ENCODE results near the gene EARS2. TPM values are rescaled to one million over a fixed set of nuclear protein-coding genes. Genes with fewer than 3 reads are reported as not detected.

EARS2 gene
- total RNA-seq, 6 donors from 2014 or later: 11.5 to 38.8 (median 15.9) TPM

DNA sequence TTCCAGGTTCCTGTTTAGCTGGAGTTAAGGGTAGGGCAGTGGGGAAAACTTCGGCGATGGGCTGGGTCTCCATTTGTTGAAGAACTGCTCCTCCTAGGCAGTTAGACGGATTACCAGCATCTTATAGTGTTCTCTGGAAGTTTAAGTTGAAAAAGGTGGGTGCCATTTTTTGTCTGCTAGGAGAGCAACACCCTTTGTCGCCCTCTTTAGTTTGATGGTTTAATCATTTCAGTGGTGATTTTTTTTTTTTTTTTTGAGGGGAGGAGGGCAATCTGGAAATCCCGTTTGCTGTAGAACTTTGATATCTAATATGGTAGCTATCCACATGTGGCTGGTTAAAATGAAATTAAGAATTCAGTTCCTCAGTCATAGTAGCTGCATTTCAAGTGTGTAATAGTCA lies 4.4 kb upstream of the EARS2 start:
- ATAC-seq (ENCODE audit: low FRiP score in 2 of 2) (no peak), DNase-seq (no peak)
- no peak for TF ChIP-seq POLR2AphosphoS5 (IDR thresholded peaks at IDR 0.05)
- no peak for TF ChIP-seq EP300 (IDR thresholded peaks at IDR 0.05)
- TF ChIP-seq, protein P1, sequence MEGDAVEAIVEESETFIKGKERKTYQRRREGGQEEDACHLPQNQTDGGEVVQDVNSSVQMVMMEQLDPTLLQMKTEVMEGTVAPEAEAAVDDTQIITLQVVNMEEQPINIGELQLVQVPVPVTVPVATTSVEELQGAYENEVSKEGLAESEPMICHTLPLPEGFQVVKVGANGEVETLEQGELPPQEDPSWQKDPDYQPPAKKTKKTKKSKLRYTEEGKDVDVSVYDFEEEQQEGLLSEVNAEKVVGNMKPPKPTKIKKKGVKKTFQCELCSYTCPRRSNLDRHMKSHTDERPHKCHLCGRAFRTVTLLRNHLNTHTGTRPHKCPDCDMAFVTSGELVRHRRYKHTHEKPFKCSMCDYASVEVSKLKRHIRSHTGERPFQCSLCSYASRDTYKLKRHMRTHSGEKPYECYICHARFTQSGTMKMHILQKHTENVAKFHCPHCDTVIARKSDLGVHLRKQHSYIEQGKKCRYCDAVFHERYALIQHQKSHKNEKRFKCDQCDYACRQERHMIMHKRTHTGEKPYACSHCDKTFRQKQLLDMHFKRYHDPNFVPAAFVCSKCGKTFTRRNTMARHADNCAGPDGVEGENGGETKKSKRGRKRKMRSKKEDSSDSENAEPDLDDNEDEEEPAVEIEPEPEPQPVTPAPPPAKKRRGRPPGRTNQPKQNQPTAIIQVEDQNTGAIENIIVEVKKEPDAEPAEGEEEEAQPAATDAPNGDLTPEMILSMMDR (IDR thresholded peaks at IDR 0.05): no peak
- TF ChIP-seq POLR2A (IDR thresholded peaks at IDR 0.05): no peak
- Histone ChIP-seq H3K27ac (no peak overlapping the region), H3K36me3 (peaks cover 22 to 77% (median 60%) of the 10 kb centered on the region in 4 donors), H3K27me3 (no peaks in the 10 kb centered on the region), H3K9me3 (no peaks in the 10 kb centered on the region), H3K4me3 (no peak overlapping the region), H3K4me1 (peaks cover 12 to 34% (median 19%) of the 10 kb centered on the region in 4 donors)
- WGBS, 2 donors: 86 to 91% methylated on average over 5 of the region's 5 CpGs

DNA sequence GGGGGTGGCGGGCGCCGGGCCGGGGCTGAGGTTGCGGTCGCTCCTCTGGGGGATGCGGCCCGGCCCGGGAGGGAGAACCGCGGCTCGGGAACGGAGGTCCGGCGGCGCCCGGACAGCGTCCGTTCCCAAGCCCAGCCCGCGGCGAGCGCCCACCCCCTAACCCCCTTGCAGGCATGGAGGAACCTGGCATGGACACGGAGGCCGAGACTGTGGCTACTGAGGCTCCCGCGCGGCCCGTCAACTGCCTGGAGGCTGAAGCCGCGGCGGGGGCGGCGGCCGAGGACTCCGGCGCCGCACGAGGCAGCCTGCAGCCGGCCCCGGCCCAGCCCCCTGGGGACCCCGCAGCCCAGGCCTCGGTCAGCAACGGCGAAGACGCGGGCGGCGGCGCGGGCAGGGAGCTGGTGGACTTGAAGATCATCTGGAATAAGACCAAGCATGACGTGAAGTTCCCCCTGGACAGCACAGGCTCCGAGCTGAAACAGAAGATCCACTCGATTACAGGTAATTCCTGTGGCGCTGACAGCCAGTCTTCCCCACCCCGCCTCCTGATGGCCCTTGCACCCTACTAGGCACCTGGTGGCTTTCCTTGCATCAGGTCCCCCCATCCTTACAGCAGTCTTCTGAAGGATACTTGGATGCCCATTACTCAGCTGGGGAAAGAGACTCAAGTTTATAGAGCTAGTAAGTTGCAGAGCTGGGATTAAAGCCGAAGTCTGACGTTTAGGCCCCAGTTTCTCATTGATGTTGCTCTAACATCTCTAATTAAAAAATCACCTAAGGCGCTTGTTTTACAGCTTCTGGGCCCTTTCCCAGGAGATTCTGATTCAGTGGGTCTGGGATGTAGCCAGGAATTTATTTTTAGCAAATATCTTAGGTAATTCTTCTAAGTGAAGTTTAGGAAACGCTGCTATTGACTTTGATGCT lies 891 bp upstream of the EARS2 start:
- Histone ChIP-seq H3K27ac (peak overlapping the region; percentile 83 to 92 (median 88)), H3K36me3 (peaks cover 9 to 45% (median 26%) of the 10 kb centered on the region in 4 donors), H3K27me3 (no peaks in the 10 kb centered on the region), H3K9me3 (no peaks in the 10 kb centered on the region), H3K4me3 (peak overlapping the region; percentile 81 to 91 (median 84)), H3K4me1 (peaks cover 19 to 44% (median 24%) of the 10 kb centered on the region in 4 donors)
- peak; percentile 21 to 92 for DNase-seq
- 3 to 23% methylated on average over 5 to 37 of the region's 60 CpGs for whole genome bisulfite sequencing, 2 donors
- peak in 1 of 2 donors; percentile 41 for ATAC-seq (ENCODE audit: low FRiP score in 2 of 2)
- TF ChIP-seq POLR2A (IDR thresholded peaks at IDR 0.05) (peak in 1 of 4 donors; percentile 33), POLR2AphosphoS5 (IDR thresholded peaks at IDR 0.05) (no peak), EP300 (IDR thresholded peaks at IDR 0.05) (no peak)
- TF ChIP-seq, protein P1 (IDR thresholded peaks at IDR 0.05): no peak

- WGBS, 2 donors: 73 to 76% methylated on average over 3 of the region's 3 CpGs
- DNase-seq: no peak
- TF ChIP-seq POLR2AphosphoS5 (IDR thresholded peaks at IDR 0.05): no peak
- no peak for TF ChIP-seq EP300 (IDR thresholded peaks at IDR 0.05)
- TF ChIP-seq, protein P1 (IDR thresholded peaks at IDR 0.05): no peak
- no peak for TF ChIP-seq POLR2A (IDR thresholded peaks at IDR 0.05)
Measured at GRCh38 chr16:23554536-23554935, 2.6 kb downstream of the EARS2 start.

DNA sequence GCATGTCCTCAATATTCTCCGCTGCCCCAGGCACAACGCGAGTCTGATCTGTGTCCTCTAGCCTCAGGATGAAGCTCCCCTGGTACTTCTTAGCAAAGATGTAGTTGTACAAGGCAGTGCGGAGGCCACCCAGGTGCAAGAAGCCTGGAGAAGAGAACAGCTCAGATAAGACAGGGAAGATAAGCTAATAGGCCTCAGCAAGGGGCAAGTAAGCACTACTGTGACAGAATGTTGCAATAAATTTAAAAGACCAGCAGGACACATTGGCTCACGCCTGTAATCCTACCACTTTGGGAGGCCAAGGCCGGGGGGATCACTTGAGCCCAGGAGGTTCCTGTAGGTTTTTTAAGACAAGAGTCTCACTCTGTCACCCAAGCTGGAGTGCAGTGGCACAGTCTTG lies 5.0 kb downstream of the EARS2 start:
- no peak overlapping the region for H3K4me3 ChIP-seq
- 77 to 82% methylated on average over 6 of the region's 6 CpGs for WGBS, 2 donors
- no peaks in the 10 kb centered on the region for H3K9me3 ChIP-seq
- ATAC-seq (ENCODE audit: low FRiP score in 2 of 2): no peak
- no peak overlapping the region for H3K27ac ChIP-seq
- peaks cover 8 to 15% (median 9%) of the 10 kb centered on the region in 4 donors for H3K4me1 ChIP-seq
- no peak for DNase-seq
- H3K27me3 ChIP-seq: no peaks in the 10 kb centered on the region
- peaks cover 11 to 59% (median 43%) of the 10 kb centered on the region in 4 donors for H3K36me3 ChIP-seq
- TF ChIP-seq EP300 (IDR thresholded peaks at IDR 0.05) (no peak), POLR2AphosphoS5 (IDR thresholded peaks at IDR 0.05) (no peak), POLR2A (IDR thresholded peaks at IDR 0.05) (no peak)
- TF ChIP-seq, protein P1 (IDR thresholded peaks at IDR 0.05): no peak

More at GRCh38 chr16:23554536-23554935, 2.6 kb downstream of the EARS2 start:
- Histone ChIP-seq H3K27ac (no peak overlapping the region), H3K4me1 (peaks cover 19 to 32% (median 21%) of the 10 kb centered on the region in 4 donors), H3K27me3 (no peaks in the 10 kb centered on the region), H3K9me3 (no peaks in the 10 kb centered on the region), H3K36me3 (peaks cover 9 to 44% (median 27%) of the 10 kb centered on the region in 4 donors), H3K4me3 (no peak overlapping the region)
- ATAC-seq (ENCODE audit: low FRiP score in 2 of 2): no peak
